Activated CD4-positive, alpha-beta T cell treated with anti-CD3 and anti-CD28 coated beads, Interleukin-2, amount 50 U/mL, for 16 hours (primary cell): ENCODE measurements around the gene BNIP5.

Experiments used
- DNase-seq: peaks from one replicate; pipeline ENCODE4 v3.0.0-alpha.2; 2020

The BNIP5 gene, protein sequence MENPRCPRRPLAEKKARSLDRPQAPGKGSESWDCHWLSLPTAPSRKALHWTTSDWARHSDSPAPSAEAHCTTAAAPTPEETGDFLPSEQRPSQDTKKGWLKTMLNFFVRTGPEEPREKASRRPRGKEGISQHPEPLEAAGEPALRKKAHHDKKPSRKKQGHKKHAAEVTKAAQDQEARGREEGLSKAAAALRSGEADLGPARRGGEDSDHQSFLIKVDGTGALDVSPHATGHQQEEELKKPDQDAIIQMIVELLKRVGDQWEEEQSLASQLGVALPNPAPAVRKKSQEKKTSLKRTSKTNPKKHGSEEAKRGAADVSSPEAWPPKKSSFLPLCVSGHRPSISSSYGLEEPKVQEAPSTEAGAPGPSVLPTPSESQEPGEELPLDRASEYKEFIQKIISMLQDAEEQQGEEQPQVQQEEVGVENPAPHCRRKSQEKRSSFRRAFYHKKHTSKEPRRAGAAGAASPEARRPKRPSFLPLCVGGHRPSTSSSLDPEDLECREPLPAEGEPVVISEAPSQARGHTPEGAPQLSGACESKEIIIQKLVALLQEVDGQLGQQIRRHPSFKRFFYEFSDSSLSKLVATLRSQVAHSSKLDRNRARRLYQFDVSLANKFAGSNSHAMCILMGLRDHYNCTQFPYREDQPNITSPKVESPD

DNA sequence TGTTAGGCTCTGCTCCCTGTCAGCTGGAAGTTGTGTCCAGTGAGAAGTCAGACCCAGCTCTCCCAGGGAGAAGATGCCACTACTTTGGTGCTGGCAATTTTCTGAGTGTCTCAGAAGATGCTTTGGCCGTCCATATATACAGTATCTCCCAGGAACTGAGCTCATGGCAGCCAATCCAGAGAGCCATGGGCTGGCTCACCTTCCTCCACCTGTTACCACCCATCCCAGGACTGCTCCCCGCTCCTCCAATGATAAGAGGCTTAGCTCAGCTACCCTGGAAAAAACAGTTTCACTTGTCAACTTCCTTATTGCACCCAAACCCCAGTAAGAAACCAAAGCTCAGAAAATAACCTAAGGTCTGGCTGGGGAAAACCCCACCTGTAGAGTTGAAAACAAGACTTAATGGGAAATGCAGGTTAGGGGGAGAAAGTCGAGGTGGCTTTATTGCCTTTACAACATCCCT, at the start of gene BNIP5:
BNIP5 (minus strand) TSS at position 110 of the 463 bp plus-strand sequence. CDS start 6,198 bp downstream, outside the sequence.
- DNase-seq = peak; percentile 5

DNA sequence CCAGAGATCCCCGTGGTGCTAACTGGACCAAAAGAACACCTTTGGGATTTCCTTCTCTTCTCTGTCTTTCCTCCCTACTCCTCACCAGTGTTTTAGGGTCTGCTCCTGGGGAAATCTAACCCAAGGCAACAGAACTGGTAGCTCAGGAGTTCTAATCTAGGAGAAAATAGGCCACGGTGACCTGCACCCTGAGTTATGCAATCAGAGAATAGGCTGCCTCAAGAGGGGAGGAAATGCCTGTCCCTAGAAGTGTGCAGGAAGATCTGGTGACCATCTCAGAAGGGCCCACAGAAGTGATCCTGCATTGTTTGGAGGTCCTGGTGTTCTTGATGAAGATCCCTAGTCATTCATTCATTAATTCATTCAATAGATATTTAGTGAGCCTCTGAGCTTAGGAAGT, 47.4 kb upstream of the BNIP5 start:
- no peak for DNase-seq

DNA sequence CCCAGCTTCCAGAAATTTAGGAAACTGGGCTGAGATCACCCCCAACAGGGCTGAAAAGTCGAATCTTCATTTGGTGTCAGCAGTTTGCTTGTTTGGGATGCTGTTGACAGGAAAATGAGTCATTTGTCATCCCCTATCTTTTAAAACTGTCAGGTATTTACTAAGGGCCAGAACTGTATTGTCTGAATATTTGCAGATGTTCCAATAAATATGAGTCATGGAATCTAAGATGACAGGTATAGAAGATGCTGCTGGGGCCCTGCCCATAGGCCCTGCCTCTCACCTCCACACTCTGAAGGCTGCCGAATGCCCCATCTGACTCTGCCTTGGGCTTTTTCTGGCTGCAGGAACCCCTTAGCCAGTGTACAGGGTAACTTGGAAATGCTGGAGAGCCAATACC, 46.9 kb upstream of the BNIP5 start:
- peak; percentile 59 for DNase-seq

DNA sequence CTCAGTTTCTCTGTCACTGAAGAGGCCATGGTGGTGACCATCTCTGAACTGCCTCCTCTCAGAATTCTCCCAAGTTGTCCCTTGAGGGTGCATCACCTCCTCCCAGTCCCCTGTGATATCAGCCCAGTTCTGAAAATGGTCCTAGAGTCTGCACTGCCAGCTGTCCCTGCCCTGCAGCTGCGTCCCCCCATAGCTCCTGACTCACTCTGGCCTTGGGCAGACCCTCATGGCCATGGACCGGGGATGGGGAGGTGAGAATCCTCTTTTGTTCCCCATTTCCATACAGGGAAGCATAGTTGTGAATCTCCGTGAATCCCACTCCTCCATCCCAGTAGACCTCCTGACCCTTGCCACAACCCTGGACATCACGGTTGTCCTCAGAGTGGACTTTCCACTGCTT, 46.3 kb upstream of the BNIP5 start:
- no peak for DNase-seq

DNA sequence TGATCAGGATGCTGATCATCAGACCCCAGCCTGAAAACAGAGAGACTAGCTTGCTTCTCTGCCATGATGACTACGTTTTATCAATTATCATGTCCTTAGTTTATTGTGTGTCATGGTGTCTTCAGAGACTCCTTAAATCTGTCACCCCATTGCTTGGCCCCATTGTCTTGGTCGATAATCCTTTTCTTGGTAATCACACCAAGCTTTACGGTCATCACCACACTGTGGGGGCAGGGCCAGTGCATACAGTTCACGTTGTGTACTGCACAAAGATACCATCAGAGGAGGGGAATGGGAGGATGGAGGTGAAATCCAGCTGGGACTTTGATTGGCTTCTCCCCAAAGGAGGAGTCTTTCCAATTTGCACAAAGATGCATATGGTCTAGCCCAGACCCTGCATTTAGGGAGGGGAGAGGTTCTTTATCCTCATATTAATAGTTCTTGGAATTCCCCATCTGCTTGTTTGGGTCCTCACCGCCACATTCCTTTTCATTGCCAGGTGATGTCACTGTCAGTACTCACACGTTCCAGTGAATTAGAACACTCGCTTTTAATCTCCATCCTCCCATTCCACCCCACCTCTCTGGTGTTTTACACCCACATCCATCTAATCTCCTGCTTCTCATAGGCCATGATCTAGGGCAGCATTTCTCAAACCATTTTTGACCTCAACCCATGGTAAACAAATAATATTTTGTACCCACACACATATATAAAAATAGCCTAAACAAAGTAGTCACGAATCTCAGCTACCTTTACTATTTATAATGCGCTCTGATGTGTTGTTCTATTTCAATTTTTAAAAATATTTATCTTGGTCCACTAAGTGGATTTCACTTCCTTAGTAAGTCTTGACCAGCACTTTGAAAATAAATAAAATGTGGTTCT, 45.1 kb upstream of the BNIP5 start:
- no peak for DNase-seq

DNA sequence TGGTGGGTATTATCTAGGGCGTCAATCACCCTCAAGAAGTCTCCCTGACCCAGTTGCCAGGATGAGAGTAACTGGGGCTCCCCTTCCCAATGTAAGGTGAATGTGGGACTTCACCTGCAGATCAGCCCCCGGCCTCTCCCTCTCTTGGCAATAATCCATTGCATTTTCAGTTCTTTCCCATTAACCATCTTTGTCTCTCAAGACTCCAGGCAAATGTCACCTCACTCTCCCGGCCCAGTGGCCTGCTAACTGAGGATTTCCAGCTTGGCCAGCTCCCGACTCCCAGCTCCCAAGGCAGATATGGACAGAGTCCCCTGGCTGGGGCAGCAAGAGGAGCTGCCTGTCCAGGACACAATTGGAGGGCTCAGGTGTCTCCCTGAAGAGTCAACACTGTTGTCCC, 43.5 kb upstream of the BNIP5 start:
- DNase-seq = no peak

DNA sequence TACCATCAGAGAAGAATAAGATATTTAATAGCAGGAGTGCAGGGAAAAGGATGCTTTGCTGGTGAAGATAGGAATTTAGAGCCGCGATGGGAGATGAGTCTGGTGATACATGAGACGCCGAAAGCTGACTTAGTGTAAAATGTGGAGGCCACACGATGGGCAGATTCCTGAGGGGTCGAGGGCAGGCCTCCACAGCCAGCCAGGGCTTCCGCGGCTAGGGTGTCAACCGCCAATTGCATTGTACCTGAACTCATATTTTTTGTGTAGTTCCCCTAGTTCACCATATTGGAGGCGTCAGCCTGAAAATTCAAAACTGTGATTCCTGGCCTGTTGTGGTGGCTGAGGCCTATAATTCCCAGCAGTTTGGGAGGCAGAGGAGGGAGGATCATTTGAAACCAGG, 42.2 kb upstream of the BNIP5 start:
- no peak for DNase-seq

DNA sequence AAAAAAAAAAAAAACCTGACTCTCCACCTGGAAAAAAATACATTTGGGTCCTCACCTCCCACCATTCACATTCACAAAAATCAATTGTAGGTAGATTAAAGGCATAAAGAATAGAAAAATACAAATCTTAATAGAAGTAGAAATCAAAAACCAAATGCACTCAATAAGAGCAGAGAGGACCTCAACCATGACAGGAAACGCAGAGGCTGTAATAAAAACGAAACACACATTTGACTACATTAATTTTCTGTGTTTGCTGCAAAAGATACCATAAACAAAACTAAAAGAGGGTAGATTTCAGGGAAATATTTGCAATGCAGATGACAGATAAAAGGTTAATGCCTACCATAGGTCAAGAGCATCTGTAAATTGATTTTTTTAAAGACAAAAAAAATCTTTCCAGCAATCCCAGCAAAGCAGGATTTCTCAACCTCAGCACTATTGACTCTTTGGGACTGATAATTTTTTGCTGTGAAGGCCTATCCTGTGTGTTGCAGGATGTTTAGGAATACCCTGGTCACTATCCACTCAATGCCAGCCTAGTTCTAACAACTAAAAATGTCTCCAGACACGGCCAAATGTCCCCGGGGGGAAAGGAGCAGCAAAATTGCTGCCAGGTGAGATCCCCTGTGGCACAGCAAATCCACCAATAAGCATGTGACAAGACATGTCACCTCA, 41.7 kb upstream of the BNIP5 start:
- peak; percentile 37 for DNase-seq

DNA sequence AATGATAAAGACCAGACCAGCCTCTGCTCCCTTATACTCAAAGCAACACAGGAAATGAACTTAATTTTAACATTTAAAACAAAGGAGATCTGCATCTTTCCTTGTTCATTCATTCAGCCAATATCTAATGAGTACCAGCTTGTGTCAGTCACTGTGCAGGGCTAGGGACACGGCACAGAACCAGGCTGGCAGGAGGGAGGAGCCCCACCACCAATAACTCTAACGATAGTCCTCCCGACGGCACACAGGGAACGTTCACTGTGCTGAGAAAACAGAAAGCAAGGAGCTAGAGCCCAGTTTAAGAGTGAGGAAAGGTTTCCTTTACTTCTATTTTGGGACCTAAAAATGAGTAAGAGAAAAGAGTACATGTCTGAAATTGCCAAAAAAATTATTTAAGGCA, 40.9 kb upstream of the BNIP5 start:
- DNase-seq = no peak

DNA sequence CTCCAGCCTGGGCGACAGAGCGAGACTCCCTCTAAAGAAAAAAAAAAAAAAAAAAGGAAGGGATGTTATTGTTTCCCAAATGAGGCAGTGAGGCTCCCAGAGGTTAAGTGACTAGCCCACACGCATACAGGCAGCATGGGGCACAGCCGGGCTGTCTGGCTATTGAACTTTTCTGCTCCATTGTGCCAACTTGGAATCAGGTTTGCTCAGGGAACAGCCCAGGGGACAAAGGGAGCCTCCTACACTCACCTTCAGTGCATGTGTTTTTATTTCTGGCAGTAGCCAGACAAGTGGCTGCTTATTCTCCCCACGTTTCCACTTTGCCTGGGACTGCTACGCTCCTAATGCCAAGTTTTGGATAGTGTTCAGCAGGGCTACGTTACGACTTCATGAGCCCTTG, 40.1 kb upstream of the BNIP5 start:
- no peak for DNase-seq

DNA sequence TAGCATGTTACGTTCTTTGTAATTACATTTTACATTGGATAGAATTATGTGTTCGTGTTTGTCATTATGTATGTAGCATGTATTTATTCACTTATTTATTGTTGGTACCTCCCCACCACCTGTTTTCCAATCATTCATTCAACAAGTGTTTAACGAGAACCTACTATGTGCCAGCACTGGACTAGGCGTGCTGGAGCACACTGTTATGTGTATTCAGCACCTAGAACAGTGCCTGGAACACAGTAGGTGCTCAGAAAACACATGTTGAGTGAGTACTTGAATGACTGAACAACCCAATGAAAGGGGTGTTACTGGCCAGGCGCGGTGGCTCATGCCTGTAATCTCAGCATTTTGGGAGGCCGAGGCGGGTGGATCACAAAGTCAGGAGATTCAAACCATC, 39.5 kb upstream of the BNIP5 start:
- DNase-seq = no peak

DNA sequence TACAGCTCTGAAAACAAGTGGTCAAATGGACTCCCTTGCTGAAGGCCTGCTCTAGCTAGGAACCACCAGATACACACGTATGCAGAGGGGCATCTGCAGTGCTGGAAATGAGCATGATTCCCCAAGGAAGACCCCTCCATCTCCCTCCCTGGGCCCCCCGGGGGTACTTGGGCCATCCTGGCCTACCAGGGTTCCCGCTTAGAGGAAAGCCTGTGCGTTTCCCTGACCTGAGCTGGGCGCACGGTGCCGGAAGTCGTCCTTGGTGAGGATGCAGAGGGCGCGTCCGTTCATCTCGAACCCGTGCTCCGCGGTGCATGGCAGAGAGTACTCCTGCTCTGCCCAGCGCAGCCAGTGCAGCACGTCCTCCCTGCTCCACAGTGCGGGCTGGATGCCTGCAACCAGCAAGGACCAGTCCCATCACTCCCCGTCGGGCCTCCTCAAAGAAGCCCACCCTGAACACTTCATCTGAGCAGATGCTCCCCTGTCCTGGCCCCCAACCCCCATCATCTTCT, 39.0 kb upstream of the BNIP5 start:
- no peak for DNase-seq

DNA sequence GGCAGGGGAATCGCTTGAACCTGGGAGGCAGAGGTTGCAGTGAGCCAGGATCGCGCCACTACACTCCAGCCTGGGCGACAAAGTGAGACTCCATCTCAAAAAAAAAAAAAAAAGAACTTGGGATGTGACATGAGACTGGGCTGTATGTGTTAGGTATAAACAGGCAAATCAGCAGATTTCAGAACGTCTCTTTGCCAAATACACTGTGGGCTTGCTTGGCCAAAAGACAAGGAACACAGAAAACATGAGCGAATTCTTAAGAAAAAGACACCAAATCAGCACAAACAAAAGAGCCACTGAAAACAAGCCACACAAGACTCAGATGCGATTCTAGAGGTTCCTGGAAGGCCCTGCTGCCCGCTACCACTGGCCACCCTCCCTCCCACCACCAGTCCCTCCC, 38.3 kb upstream of the BNIP5 start:
- DNase-seq = no peak

DNA sequence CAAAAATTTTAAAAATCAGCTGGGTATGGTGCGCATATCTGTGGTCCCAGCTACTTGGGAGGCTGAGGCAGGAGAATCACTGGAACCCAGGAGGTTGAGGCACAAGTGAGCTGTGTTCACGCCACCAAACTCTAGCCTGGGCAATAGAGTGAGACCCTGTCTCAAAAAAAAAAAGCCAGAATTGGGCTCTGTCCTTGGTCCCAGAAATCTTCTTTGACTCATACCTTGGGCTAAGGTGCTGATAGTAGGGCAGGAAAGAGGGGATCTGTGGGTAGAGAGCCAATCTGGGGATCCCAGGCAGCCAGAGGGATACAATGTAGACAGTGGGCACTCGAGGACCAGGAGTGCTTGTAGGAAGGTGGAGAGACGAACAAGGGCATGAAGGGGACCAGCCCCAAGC, 37.5 kb upstream of the BNIP5 start:
- DNase-seq = no peak

DNA sequence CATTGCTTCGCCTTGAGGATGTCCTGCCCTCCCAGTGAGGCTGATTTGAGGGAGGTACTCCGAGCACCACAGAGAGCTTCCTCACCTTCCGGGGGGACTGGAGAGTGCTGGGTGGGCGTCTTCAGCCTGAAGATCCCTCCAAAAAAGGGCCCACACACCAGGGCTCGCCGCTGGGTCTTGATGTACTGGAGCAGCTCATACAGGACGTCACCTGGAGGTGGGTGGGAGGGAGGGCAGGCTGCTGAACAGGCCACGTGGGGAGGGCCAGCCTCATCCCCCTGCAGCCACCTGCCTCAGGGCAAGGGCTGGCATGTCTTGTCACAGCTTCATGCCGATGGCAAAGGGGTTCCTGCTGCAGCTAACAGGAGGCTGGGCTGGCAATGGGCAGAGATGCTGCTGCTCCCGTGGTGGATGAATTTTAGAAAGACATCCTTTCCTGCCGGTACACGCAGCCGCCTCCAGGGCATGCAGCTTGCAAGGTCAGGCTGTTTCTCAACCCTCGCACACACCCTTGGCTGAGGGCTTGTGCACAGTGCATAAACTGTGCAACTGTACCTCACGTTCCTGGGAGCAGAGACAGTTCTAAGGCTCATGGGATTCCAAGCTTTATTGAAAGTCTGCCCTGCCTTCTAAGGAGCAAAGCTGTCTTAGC, 36.8 kb upstream of the BNIP5 start:
- DNase-seq = no peak

DNA sequence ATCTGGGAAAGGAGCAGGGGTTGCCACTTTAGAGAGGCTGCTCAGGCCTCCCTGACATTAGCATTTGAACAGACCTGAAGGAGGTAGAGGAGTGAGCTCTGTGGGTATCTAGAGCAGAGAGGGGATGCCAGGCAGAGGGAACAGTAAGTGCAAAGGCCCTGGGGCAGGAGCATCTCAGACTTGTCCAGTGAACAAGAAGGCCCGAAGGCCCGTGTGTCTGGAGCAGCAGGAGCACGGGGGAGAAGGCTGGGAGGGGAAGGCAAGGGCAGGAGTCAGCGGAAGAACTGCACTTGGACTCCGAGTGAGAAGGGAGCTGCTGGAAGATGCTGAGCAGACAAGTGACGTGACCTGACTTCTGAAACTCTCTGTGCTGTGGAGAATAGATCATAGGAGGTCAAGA, 35.4 kb upstream of the BNIP5 start:
- no peak for DNase-seq

DNA sequence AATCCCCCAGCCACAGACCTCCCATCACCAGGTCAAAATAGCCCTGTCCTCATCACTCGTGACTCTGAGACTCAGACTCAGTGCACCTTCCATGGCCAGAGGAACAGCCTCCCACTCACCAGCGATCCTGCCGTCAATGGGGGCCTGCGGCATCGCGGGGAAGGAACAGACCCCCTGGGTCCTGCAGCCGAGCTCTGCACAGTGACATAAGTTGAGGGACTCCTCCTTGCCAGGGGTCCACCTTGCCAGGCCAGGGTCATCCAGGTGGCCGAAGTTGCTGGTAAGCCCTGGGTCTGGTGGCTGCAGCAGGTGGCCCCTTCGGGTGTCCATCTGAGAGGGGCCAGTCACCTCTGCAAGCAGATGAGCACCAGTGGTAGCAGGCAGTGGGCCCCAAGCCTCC, 34.5 kb upstream of the BNIP5 start:
- DNase-seq = no peak

DNA sequence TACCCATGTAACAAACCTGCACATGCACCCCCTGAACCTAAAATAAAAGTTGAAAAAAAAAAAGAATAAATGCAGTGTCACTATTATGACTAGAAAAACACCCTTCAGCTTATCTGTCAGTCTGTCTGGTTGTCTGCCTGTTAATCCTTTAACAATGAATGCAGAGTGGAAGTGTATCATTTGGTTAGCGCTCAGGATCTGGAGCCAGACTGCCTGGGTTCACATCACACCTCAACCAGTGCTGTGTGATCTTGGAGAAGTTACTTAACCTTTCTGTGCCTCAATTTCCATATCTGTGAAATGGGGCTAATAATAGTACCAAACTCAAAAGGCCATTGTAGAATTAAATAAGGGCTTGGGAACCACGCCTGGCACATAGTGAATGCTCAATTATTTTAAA, 34.0 kb upstream of the BNIP5 start:
- DNase-seq = no peak

DNA sequence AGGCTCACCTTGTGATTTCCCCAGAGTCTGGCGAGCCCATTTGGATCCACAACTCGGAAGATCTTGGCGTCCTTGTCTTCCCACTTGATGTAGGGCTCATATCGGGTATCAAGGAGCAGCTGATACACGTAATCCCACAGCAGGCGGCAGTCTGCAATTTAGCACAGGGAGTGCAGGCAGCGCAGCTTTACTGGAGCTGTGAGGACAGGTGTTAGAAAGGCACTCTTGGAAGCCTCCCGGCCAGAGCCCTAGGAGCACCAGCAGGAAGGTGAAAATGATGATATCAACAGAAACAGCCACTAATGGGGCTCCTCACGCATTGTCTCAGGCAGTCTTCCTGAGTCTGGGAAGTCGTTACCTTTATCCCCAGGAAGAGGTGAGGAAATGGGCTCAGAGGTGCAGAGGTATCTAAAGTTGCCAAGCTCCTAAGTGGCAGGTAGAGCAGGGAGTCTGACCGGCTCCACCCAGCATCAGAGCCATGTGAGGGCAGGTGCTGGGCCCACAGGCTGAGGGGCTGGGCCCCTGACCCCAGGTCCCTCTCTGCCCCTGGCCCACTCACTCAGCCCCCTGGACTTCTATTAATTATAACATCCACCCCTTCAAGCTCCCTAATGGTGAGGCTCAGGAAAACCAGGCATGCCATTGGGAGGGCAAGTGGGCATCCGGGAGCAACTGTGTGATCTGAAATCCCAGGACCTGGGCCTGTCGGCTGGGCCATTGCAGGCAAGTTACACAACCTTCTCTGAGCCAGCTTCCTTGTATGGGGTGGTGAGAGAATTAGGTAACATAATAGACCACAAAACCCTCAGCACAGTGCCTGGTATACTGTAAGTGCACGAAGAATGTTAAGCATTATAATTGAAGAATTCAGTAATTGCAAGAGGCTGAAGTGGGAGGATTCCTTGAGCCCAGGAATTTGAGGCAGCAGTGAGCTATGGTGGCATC, 32.5 kb upstream of the BNIP5 start:
- DNase-seq = no peak

DNA sequence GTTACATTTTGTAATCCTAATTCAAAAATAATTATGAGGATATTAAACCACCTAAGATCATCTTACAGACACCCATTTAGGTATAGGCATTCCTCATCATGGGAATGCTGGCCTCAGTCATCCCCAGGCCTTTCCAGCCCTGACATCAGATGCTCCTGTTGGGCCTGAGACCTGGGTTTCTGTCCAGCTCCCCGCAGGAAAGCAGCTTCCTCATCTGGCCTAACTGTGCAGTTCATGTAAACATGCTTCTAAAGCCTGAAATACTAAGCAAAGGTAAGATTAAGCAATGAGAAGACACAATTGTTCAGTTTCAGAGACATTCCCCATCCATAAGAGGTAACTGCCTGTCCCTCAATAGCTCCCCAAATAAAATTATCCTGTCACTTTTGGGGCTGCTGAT, 31.7 kb upstream of the BNIP5 start:
- no peak for DNase-seq

DNA sequence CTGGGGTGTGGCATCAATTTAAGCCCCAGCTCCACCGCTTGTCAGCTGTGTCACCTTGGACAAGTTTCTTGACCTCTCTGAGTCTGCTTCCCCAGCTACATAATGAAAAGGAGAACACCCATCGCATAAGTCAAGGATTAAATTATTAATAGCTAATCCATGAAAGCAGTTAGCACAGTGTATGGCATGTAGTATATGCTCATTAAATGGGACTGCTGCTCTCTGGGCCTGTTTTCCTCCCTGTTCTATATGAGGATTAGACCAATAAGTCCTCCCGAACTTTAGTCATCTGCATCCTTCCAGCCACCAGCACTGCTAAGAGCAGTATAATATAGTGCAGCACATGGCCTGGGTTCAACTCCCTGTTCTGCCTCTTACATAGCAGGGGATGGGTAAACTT, 31.1 kb upstream of the BNIP5 start:
- DNase-seq = no peak
